GM13976 (cell line): Measurements from ENCODE around the gene POMGNT2.

Source experiments
- DNase-seq: peaks from one replicate; pipeline ENCODE4 v3.0.0; 2012; ENCODE audit warnings: low spot score
- CTCF ChIP-seq: IDR thresholded peaks from 2 replicates; pipeline ENCODE4 v1.5.1; 2012; ENCODE audit warnings: borderline replicate concordance, mild to moderate bottlenecking; ENCODE audit not compliant: insufficient read depth; ENCODE audit errors: extremely low read depth, missing control alignments, control extremely low read depth
- in situ Hi-C: fragments of 300-500 bp; cut with MboI; formaldehyde crosslinking; loops from one replicate; pipeline ENCODE4 v1.12.0; 2022; ENCODE audit warnings: low sequenced_read_pairs, mixed read lengths, inconsistent platforms; ENCODE audit not compliant: unreplicated experiment

The POMGNT2 gene

GRCh38 chr3:43041517-43041916 is 64.4 kb downstream of the POMGNT2 start:
- in situ Hi-C loops, result no loop called here
- TF ChIP-seq CTCF, result no peak
- DNase-seq, result no peak

GRCh38 chr3:43038010-43038409 is 67.9 kb downstream of the POMGNT2 start:
- TF ChIP-seq CTCF, result no peak
- DNase-seq, result no peak
- in situ Hi-C loops, result no loop called here

- in situ Hi-C loops, result no loop called here
- no peak for DNase-seq
- no peak for TF ChIP-seq CTCF
These were observed 69.1 kb downstream of the POMGNT2 start for GRCh38 chr3:43036621-43037423.

- no peak for TF ChIP-seq CTCF
- in situ Hi-C loops, result no loop called here
- no peak for DNase-seq
These were observed 70.0 kb downstream of the POMGNT2 start for GRCh38 chr3:43035801-43036365.

- in situ Hi-C loops, result no loop called here
- no peak for DNase-seq
- TF ChIP-seq CTCF, result no peak
These were observed 71.0 kb downstream of the POMGNT2 start for GRCh38 chr3:43034911-43035310.

GRCh38 chr3:43034200-43034599 is 71.7 kb downstream of the POMGNT2 start:
- DNase-seq, result no peak
- no peak for TF ChIP-seq CTCF
- in situ Hi-C loops, result no loop called here
